ENCODE data around the gene SPATA16.

DNA sequence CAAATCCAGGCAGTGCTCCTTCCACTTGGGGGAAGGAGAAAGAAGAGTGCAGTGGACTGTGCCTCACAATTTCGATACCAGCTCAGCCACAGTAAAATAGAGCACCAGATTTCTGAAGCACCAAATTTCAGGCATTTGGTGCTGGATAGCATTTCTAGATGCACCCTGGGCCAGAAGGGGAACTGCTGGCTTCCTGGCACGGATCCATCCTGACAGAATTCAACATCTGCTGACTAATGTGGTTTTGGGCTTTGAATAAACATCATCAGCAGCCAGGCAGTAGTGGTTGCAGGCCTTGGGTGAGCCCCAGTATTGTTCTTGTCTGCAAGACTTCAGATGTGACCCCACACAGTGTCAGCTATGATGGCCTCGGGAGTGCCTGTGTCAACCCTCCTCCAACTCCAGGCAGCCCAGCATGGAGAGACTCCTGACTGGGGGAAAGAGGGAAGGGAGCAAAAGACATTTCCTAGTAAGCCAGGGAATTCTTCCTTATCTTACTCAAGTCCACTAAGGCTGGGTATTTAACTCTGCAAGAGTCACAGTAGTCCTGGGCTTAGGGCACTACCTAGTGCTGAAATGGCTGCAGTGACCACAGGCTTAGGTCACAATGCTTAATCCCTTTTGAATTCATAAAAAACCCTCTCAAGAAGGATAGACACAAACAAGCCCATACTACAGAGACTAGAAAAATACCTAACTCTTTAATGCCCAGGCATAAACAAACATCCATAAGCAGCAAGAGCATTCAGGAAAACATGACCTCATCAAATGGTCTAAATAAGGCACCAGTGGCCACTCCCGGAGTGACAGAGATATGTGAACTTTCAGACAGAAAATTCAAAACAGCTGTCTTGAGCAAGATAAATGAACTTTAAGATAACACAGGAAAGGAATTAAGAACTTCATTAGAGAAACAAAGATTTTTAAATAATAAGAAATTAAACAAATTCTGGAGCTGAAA, 74.7 kb downstream of the SPATA16 start:
- TF ChIP-seq, protein P1, sequence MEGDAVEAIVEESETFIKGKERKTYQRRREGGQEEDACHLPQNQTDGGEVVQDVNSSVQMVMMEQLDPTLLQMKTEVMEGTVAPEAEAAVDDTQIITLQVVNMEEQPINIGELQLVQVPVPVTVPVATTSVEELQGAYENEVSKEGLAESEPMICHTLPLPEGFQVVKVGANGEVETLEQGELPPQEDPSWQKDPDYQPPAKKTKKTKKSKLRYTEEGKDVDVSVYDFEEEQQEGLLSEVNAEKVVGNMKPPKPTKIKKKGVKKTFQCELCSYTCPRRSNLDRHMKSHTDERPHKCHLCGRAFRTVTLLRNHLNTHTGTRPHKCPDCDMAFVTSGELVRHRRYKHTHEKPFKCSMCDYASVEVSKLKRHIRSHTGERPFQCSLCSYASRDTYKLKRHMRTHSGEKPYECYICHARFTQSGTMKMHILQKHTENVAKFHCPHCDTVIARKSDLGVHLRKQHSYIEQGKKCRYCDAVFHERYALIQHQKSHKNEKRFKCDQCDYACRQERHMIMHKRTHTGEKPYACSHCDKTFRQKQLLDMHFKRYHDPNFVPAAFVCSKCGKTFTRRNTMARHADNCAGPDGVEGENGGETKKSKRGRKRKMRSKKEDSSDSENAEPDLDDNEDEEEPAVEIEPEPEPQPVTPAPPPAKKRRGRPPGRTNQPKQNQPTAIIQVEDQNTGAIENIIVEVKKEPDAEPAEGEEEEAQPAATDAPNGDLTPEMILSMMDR (IDR thresholded peaks at IDR 0.05): no peak
- no peak for TF ChIP-seq POLR2A (IDR thresholded peaks at IDR 0.05)
